K562 (cell line): ENCODE results near the gene MTERF2. TPM values are rescaled to one million over a fixed set of nuclear protein-coding genes. Genes with fewer than 3 reads are reported as not detected.

ENCODE experiments used
- BRCA1 ChIP-seq, 2 experiments: fragments of 450-650 bp in 1 of 2; sonication (generic) in 1 of 2; formaldehyde crosslinking in 1 of 2; IDR thresholded peaks; 2 replicates each; pipeline versions ENCODE4 v1.5.0 to v1.6.1; 2017 to 2020; ENCODE audit warnings: mild to moderate bottlenecking in 1 of 2, missing genetic modification reagents in 1 of 2
- CBFB ChIP-seq: sonication (generic); formaldehyde crosslinking; IDR thresholded peaks from 2 replicates; pipeline ENCODE4 v1.4.0; 2020; ENCODE audit warnings: mild to moderate bottlenecking, missing genetic modification reagents
- EP300 ChIP-seq: IDR thresholded peaks from 2 replicates; pipeline ENCODE4 v1.6.1; 2012; ENCODE audit warnings: low read length, improper control_type of control experiment
- EWSR1 ChIP-seq: fragments of 450-650 bp; IDR thresholded peaks from 2 replicates; pipeline ENCODE4 v1.6.1; 2018; ENCODE audit warnings: borderline replicate concordance, mild to moderate bottlenecking, low read depth, moderate library complexity; ENCODE audit not compliant: partially characterized antibody
- FOXP1 ChIP-seq: sonication (generic); formaldehyde crosslinking; IDR thresholded peaks from 2 replicates; pipeline ENCODE4 v1.8.0; 2022; ENCODE audit warnings: mild to moderate bottlenecking, missing genetic modification reagents
- HOXB6 ChIP-seq: fragments of 250-450 bp; sonication (Bioruptor Pico); IDR thresholded peaks from 2 replicates; pipeline ENCODE4 v1.5.1; 2022; ENCODE audit warnings: mild to moderate bottlenecking, borderline replicate concordance
- MCM2 ChIP-seq: fragments of 450-650 bp; IDR thresholded peaks from 2 replicates; pipeline ENCODE4 v1.6.1; 2017; ENCODE audit warnings: low read depth, mild to moderate bottlenecking
- NBN ChIP-seq: fragments of 450-650 bp; IDR thresholded peaks from 2 replicates; pipeline ENCODE4 v1.6.1; 2016; ENCODE audit warnings: low read depth, mild to moderate bottlenecking
- RBM34 ChIP-seq: fragments of 200-400 bp; formaldehyde crosslinking; IDR thresholded peaks from 2 replicates; pipeline ENCODE4 v1.6.1; 2018; ENCODE audit warnings: low read length, borderline replicate concordance; ENCODE audit not compliant: insufficient read depth
- SRF ChIP-seq, 2 experiments: fragments of 250-450, 450-650 bp in 1 of 2; sonication (Bioruptor Pico) in 1 of 2; sonication (generic) in 1 of 2; formaldehyde crosslinking; IDR thresholded peaks; 2 replicates each; pipeline versions ENCODE4 v1.5.0 to v1.5.1; 2020 to 2022; ENCODE audit warnings: mild to moderate bottlenecking in 1 of 2, missing genetic modification reagents in 1 of 2
- SRSF3 ChIP-seq: fragments of 200-400 bp; formaldehyde crosslinking; IDR thresholded peaks from 2 replicates; pipeline ENCODE4 v1.6.1; 2016; ENCODE audit warnings: mild to moderate bottlenecking, low read length, moderate library complexity; ENCODE audit not compliant: insufficient read depth
- TFAM ChIP-seq: fragments of 250-450 bp; sonication (Bioruptor Pico); conservative IDR thresholded peaks from 2 replicates; pipeline ENCODE4 v1.5.0; 2021; ENCODE audit warnings: mild to moderate bottlenecking, moderate library complexity
- ZNF184 ChIP-seq: sonication (generic); formaldehyde crosslinking; IDR thresholded peaks from 2 replicates; pipeline ENCODE4 v1.5.0; 2020; ENCODE audit warnings: missing genetic modification reagents
- ZNF699 ChIP-seq: fragments of 250-450 bp; sonication (Bioruptor Pico); IDR thresholded peaks from 2 replicates; pipeline ENCODE4 v1.8.0; 2021; ENCODE audit warnings: mild to moderate bottlenecking, moderate library complexity; ENCODE audit not compliant: insufficient replicate concordance
- polyA plus RNA-seq, 8 experiments: library from polyadenylated mRNA; depleted of rRNA in 4 of 8; stranded (reverse) in 5 of 8; unstranded in 3 of 8; fragments of >200 nt; fragmentation: Nextera tagmentation in 2 of 8; fragmentation: Illumina TruSeq in 1 of 8; extraction: Ambion mirVana in 2 of 8; extraction: Trizol in 1 of 8; gene quantifications; 2 replicates each; pipeline versions ENCODE4 v1.2.1 to v1.2.3, GENCODE V29; 2011 to 2014; ENCODE audit warnings: inconsistent platforms in 1 of 8, missing spikeins in 1 of 8
- total RNA-seq, 7 experiments: library from RNA; depleted of rRNA in 6 of 7; stranded (reverse); fragments of >200 nt in 6 of 7; fragmentation: Illumina TruSeq in 2 of 7; extraction: Trizol in 2 of 7; gene quantifications; 2 replicates each; pipeline versions ENCODE4 v1.2.1 to v1.2.3, GENCODE V29; 2011 to 2021; ENCODE audit warnings: low replicate concordance in 1 of 7
- TF ChIP-seq, protein P1 (sequence below), 2 experiments: fragments of 450-650 bp; IDR thresholded peaks; 2 replicates each; pipeline ENCODE4 v1.6.1; 2016; ENCODE audit warnings: mild to moderate bottlenecking in 2 of 2, borderline replicate concordance in 1 of 2, low read depth in 1 of 2, moderate library complexity in 1 of 2
- TF ChIP-seq, protein P2 (sequence below): sonication (generic); formaldehyde crosslinking; IDR thresholded peaks from 2 replicates; pipeline ENCODE4 v1.8.0; 2022; ENCODE audit warnings: mild to moderate bottlenecking, low read depth, missing genetic modification reagents
- TF ChIP-seq, protein P3 (sequence below): sonication (generic); formaldehyde crosslinking; IDR thresholded peaks from 2 replicates; pipeline ENCODE4 v1.5.0; 2020; ENCODE audit warnings: missing genetic modification reagents

Gene MTERF2
- total and polyA plus RNA-seq, 9 of the 15 experiments (the other 6 are each of a cell fraction or from before 2014, with no cell fraction given), result 10.0 to 63.2 (median 33.2) TPM

DNA sequence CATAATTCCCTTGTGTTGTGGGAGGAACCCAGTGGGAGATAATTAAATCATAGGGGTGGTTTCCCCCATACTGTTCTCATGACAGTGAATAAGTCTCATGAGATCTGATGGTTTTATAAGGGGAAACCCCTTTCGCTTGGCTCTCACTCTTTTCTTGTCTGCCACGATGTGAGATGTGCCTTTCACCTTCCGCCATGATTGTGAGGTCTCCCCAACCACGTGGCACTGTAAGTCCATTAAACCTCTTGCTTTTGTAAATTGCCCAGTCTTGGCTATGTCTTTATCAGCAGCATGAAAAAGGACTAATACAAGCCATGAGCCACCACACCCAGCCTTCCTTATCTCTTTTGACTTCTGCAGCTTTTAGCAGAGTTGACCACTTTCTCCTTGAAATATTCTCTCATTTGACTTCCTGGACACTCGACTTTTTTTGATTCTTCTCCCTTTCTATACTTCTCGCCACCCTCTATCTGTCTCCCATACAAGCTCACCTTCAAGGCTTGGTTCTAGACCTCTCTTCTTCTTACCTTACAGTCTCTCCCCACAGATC lies 2.3 kb downstream of the MTERF2 start (continued):
- TF ChIP-seq, protein P1, sequence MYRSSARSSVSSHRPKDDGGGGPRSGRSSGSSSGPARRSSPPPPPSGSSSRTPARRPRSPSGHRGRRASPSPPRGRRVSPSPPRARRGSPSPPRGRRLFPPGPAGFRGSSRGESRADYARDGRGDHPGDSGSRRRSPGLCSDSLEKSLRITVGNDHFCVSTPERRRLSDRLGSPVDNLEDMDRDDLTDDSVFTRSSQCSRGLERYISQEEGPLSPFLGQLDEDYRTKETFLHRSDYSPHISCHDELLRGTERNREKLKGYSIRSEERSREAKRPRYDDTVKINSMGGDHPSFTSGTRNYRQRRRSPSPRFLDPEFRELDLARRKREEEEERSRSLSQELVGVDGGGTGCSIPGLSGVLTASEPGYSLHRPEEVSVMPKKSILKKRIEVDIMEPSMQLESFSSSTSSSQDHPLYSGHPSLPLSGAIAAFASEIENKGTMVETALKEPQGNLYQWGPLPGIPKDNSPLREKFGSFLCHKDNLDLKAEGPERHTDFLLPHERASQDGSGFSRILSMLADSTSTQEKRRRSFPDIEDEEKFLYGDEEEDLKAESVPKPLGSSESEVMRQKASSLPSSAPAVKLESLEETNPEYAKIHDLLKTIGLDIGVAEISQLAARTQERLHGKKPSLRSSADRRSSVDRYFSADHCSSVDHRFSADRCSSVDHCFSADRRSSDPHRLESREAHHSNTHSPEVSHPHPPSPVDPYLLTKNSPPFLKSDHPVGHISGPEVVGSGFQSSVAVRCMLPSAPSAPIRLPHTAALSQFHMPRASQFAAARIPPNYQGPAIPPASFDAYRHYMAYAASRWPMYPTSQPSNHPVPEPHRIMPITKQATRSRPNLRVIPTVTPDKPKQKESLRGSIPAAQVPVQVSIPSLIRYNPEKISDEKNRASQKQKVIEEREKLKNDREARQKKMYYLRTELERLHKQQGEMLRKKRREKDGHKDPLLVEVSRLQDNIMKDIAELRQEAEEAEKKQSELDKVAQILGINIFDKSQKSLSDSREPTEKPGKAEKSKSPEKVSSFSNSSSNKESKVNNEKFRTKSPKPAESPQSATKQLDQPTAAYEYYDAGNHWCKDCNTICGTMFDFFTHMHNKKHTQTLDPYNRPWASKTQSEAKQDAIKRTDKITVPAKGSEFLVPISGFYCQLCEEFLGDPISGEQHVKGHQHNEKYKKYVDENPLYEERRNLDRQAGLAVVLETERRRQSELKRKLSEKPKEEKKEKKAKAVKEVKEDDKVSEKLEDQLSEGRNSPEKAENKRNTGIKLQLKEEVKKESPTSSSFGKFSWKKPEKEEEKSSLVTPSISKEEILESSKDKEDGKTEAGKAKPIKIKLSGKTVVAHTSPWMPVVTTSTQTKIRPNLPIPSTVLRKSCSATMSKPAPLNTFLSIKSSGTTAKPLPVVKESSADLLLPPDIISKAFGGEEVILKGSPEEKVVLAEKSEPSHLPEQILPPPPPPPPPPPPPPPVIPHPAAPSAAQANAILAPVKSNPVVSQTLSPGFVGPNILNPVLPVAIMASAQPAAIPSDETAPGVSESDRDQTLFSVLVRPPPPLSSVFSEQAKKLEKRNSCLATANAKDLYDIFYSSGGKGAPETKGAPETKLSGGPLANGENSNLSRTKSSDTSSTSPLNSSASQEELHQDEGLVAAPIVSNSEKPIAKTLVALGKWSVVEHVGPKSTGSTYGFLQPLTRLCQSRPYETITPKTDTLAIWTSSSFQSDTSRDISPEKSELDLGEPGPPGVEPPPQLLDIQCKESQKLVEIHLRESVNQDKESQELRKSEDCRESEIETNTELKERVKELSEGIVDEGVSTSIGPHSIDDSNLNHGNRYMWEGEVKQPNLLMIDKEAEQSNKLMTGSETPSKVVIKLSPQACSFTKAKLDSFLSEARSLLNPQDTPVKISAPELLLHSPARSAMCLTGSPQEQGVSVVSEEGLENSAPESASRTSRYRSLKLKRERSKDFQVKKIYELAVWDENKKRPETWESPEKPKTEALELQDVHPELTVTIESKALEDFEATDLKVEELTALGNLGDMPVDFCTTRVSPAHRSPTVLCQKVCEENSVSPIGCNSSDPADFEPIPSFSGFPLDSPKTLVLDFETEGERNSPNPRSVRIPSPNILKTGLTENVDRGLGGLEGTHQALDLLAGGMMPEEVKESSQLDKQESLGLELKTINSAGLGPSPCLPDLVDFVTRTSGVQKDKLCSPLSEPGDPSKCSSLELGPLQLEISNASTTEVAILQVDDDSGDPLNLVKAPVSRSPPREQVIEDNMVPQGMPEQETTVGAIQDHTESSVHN (IDR thresholded peaks at IDR 0.05; ENCODE audit: borderline replicate concordance in 1 of 2, low read depth in 1 of 2), result 0 out of 4 replicates have a peak, but pooled peaks of 1 of the 2 experiments have one; percentile 34
- TF ChIP-seq BRCA1 (IDR thresholded peaks at IDR 0.05) (no peak), BRCA1 (CRISPR knock-in tag; IDR thresholded peaks at IDR 0.05) (no peak), HOXB6 (no peak), SRF (CRISPR knock-in tag; IDR thresholded peaks at IDR 0.05) (no peak), TFAM (CRISPR knock-in tag) (no peak), CBFB (CRISPR knock-in tag) (no peak), EWSR1 (no peak), NBN (peak; percentile 93), RBM34 (no peak), FOXP1 (CRISPR knock-in tag) (no peak), ZNF699 (CRISPR knock-in tag) (no peak), MCM2 (no peak), ZNF184 (CRISPR knock-in tag) (no peak), SRSF3 (no peak), EP300 (peak; percentile 65; the same call in 1 of the 2 replicates)
- TF ChIP-seq, protein P2, sequence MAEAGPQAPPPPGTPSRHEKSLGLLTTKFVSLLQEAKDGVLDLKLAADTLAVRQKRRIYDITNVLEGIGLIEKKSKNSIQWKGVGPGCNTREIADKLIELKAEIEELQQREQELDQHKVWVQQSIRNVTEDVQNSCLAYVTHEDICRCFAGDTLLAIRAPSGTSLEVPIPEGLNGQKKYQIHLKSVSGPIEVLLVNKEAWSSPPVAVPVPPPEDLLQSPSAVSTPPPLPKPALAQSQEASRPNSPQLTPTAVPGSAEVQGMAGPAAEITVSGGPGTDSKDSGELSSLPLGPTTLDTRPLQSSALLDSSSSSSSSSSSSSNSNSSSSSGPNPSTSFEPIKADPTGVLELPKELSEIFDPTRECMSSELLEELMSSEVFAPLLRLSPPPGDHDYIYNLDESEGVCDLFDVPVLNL (CRISPR knock-in tag), result no peak
- TF ChIP-seq, protein P3, sequence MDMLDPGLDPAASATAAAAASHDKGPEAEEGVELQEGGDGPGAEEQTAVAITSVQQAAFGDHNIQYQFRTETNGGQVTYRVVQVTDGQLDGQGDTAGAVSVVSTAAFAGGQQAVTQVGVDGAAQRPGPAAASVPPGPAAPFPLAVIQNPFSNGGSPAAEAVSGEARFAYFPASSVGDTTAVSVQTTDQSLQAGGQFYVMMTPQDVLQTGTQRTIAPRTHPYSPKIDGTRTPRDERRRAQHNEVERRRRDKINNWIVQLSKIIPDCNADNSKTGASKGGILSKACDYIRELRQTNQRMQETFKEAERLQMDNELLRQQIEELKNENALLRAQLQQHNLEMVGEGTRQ (CRISPR knock-in tag), result peak; percentile 71
